GM23338 (cell line): ENCODE results near the gene PTPN7. TPM values are rescaled to one million over a fixed set of nuclear protein-coding genes. Genes with fewer than 3 reads are reported as not detected.
A peak's percentile ranks its signal among the peaks of the same experiment; 100 is the strongest.

Experiments used
- ATAC-seq: fragments of 200-7000 bp; cut with Tn5 transposase; 3 replicates; pipeline ENCODE4 v1.9.1; 2020
- DNase-seq: peaks from one replicate; pipeline ENCODE4 v3.0.0-alpha.2; 2015; ENCODE audit warnings: low spot score
- H2AFZ ChIP-seq: fragments of 200-600 bp; sonication (generic); 2 replicates; pipeline ENCODE4 v1.8.0; 2016; ENCODE audit warnings: antibody characterized with exemption, mild to moderate bottlenecking, moderate library complexity
- H3F3A ChIP-seq: fragments of 200-600 bp; sonication (generic); replicated peaks from 2 replicates; pipeline ENCODE4 v1.8.0; 2017; ENCODE audit warnings: antibody characterized with exemption, mixed run types, low read depth
- H3K27ac ChIP-seq: fragments of 200-600 bp; sonication (generic); 2 replicates; pipeline ENCODE4 v1.6.1; 2016; ENCODE audit warnings: low read depth
- H3K27me3 ChIP-seq: fragments of 200-600 bp; sonication (generic); 2 replicates; pipeline ENCODE4 v1.8.0; 2016; ENCODE audit warnings: mild to moderate bottlenecking, mixed run types, moderate library complexity; ENCODE audit not compliant: insufficient read depth
- H3K36me3 ChIP-seq: fragments of 200-600 bp; sonication (generic); 2 replicates; pipeline ENCODE4 v1.8.0; 2016; ENCODE audit warnings: mild to moderate bottlenecking; ENCODE audit not compliant: insufficient read depth
- H3K4me1 ChIP-seq: fragments of 200-600 bp; sonication (generic); 2 replicates; pipeline ENCODE4 v1.8.0; 2016; ENCODE audit warnings: mild to moderate bottlenecking, moderate library complexity; ENCODE audit not compliant: insufficient read depth
- H3K4me2 ChIP-seq: fragments of 200-600 bp; sonication (generic); 2 replicates; pipeline ENCODE4 v1.7.1; 2017; ENCODE audit warnings: mixed run types
- H3K4me3 ChIP-seq: fragments of 200-600 bp; sonication (generic); 2 replicates; pipeline ENCODE4 v1.6.1; 2016; ENCODE audit warnings: mixed run types
- H3K79me2 ChIP-seq: fragments of 200-600 bp; sonication (generic); replicated peaks from 2 replicates; pipeline ENCODE4 v1.8.0; 2017; ENCODE audit warnings: mild to moderate bottlenecking; ENCODE audit not compliant: insufficient read depth
- H3K9me2 ChIP-seq: fragments of 200-600 bp; sonication (generic); 2 replicates; pipeline ENCODE4 v1.8.0; 2017; ENCODE audit not compliant: insufficient read depth
- H4K20me1 ChIP-seq: fragments of 200-600 bp; sonication (generic); replicated peaks from 2 replicates; pipeline ENCODE4 v1.8.0; 2017; ENCODE audit warnings: mild to moderate bottlenecking; ENCODE audit not compliant: insufficient read depth
- H3K27ac Mint-ChIP-seq: 2 replicates; pipeline ENCODE4 v1.8.0; 2020; ENCODE audit warnings: inconsistent platforms, mild to moderate bottlenecking, moderate library complexity, mixed read lengths
- H3K27me3 Mint-ChIP-seq: 3 replicates; pipeline ENCODE4 v1.8.0; 2022; ENCODE audit warnings: low read depth, mild to moderate bottlenecking, moderate library complexity, mixed read lengths, inconsistent platforms; ENCODE audit not compliant: insufficient read depth, poor library complexity
- H3K36me3 Mint-ChIP-seq: 3 replicates; pipeline ENCODE4 v1.8.0; 2021; ENCODE audit warnings: low read depth, mild to moderate bottlenecking, inconsistent platforms, moderate library complexity, mixed read lengths
- H3K4me1 Mint-ChIP-seq: 3 replicates; pipeline ENCODE4 v1.8.0; 2020; ENCODE audit warnings: mild to moderate bottlenecking, inconsistent platforms, mixed read lengths
- H3K4me3 Mint-ChIP-seq: 3 replicates; pipeline ENCODE4 v1.8.0; 2021; ENCODE audit warnings: moderate library complexity, mild to moderate bottlenecking, inconsistent platforms, mixed read lengths
- H3K9me3 Mint-ChIP-seq: 3 replicates; pipeline ENCODE4 v1.8.0; 2020; ENCODE audit warnings: moderate library complexity, mild to moderate bottlenecking, inconsistent platforms, mixed read lengths
- CREB1 ChIP-seq: fragments of 250-450 bp; sonication (Bioruptor Pico); IDR thresholded peaks from 2 replicates; pipeline ENCODE4 v1.5.0; 2020; ENCODE audit warnings: low read depth, mild to moderate bottlenecking, moderate library complexity
- EZH2phosphoT487 ChIP-seq: fragments of 200-600 bp; sonication (generic); IDR thresholded peaks from one replicate; pipeline ENCODE4 v1.8.1; 2018; ENCODE audit warnings: antibody characterized with exemption; ENCODE audit not compliant: unreplicated experiment
- STAT1 ChIP-seq: IDR thresholded peaks from one replicate; pipeline ENCODE4 v1.6.1; 2016; ENCODE audit warnings: antibody characterized with exemption; ENCODE audit not compliant: unreplicated experiment
- ZNF331 ChIP-seq: fragments of 250-450 bp; sonication (Bioruptor Pico); IDR thresholded peaks from 2 replicates; pipeline ENCODE4 v1.5.0; 2020; ENCODE audit warnings: low read depth, mild to moderate bottlenecking, moderate library complexity
- polyA plus RNA-seq: library from polyadenylated mRNA; unstranded; fragments of >200 nt; fragmentation: Nextera tagmentation; extraction: Ambion mirVana; gene quantifications from 2 replicates; pipeline ENCODE4 v1.2.1, GENCODE V29; 2016
- total RNA-seq: library from RNA; depleted of rRNA; stranded (reverse); fragments of >200 nt; shearing (Covaris generic); gene quantifications from 2 replicates; pipeline ENCODE4 v1.2.3, GENCODE V29; 2014
- TF ChIP-seq, protein P1 (sequence below): fragments of 250-450 bp; sonication (Bioruptor Pico); IDR thresholded peaks from 2 replicates; pipeline ENCODE4 v1.5.0; 2020; ENCODE audit warnings: mild to moderate bottlenecking, moderate library complexity
- TF ChIP-seq, protein P2 (sequence below): IDR thresholded peaks from 2 replicates; pipeline ENCODE4 v1.6.1; 2016; ENCODE audit warnings: antibody characterized with exemption
- TF ChIP-seq, protein P3 (sequence below): IDR thresholded peaks from one replicate; pipeline ENCODE4 v1.6.1; 2018; ENCODE audit warnings: antibody characterized with exemption; ENCODE audit not compliant: unreplicated experiment

The PTPN7 gene
- total and polyA plus RNA-seq, 2 experiments from 2014 or later = not detected

DNA sequence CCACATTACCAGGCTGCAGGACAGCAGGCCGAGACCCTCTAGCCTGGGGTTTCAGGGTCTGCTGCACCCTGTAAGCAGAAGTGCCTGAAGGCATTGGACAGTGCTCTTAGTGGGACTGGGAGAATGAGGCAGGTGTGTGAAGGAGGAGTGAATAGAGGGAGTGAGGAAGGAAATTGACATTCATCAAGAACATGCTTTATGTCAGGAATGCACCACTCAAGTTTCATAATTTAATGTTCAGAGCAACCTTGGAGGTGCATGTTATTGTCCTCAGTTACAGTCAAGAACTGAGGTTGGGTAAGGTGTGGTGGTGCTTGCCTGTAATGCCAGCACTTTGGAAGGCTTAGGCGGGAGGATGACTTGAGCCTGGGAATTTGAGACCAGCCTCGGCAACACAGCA, 49.4 kb downstream of the PTPN7 start:
- Histone ChIP-seq H3F3A (no peaks in the 10 kb centered on the region), H4K20me1 (no peaks in the 10 kb centered on the region), H3K4me3 (no peak overlapping the region), H3K27me3 (no peaks in the 10 kb centered on the region), H3K9me2 (no peaks in the 10 kb centered on the region), H3K27ac (no peak overlapping the region), H3K4me1 (peaks cover 16% of the 10 kb centered on the region; the same call in 1 of the 2 replicates), H2AFZ (no peak overlapping the region), H3K4me2 (no peak overlapping the region), H3K36me3 (no peaks in the 10 kb centered on the region), H3K79me2 (no peaks in the 10 kb centered on the region)
- Mint-ChIP-seq H3K4me1 (peaks cover 35% of the 10 kb centered on the region), H3K36me3 (no peaks in the 10 kb centered on the region), H3K27me3 (peaks cover 3% of the 10 kb centered on the region), H3K4me3 (no peak overlapping the region), H3K27ac (no peak overlapping the region), H3K9me3 (no peaks in the 10 kb centered on the region)
- no peak for TF ChIP-seq ZNF331 (CRISPR knock-in tag)
- DNase-seq (no peak), ATAC-seq (no peak)

DNA sequence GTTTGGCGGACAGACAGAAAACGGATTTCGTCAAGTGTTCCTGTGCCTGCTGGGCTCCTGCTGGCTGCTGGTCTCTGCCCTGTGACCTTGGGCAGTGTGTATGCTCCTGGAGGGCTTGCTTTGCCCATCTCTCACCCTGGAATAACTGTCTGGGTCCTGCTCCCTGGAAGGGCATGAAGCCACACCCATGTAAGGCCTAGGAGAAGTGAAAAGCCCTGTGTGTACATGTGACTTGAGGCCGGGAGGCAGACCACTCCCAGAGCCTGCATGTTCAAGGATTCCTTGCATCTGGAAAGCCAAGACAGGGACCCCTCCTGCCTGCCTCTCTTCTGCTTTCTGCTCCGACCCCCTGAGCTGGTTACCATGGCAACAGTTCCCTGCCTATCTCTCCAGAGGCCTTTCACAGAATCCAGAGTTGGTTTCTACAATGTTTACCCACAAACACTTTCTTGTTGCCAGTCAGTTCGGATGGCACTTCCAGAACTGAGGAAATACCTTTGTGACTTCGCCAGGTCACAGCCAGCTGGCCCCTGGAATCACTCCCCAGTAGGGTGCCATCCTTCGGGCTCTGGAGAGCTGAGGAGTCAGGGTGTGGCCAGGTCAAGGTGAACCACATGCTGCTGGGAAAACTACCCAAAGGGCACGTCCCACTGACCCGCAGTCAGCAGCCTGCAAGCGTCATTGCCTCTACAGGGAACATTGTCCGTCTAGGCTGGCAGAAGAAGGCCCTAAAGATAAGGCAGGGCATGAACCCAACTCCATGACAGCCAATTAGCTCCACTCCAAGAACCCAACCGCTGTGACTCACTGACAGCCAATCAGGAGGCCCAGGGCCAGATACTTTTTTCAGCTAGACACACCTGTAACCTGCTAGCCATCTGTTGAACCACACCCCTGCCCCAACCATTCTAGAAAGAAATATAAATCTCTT, 52.3 kb downstream of the PTPN7 start:
- H3K9me3 Mint-ChIP-seq = no peaks in the 10 kb centered on the region
- Histone ChIP-seq H3K4me2 (no peak overlapping the region), H3K9me2 (no peaks in the 10 kb centered on the region), H3K4me3 (no peak overlapping the region), H3F3A (no peaks in the 10 kb centered on the region), H2AFZ (no peak overlapping the region), H3K79me2 (no peaks in the 10 kb centered on the region), H4K20me1 (no peaks in the 10 kb centered on the region), H3K4me1 (peaks cover 7% of the 10 kb centered on the region; the same call in 1 of the 2 replicates), H3K27ac (no peak overlapping the region), H3K36me3 (no peaks in the 10 kb centered on the region), H3K27me3 (no peaks in the 10 kb centered on the region)
- peak; percentile 48 for DNase-seq
- ATAC-seq = no peak
- no peak overlapping the region for H3K27ac Mint-ChIP-seq
- no peaks in the 10 kb centered on the region for H3K36me3 Mint-ChIP-seq
- peaks cover 6% of the 10 kb centered on the region for H3K27me3 Mint-ChIP-seq
- peaks cover 25% of the 10 kb centered on the region for H3K4me1 Mint-ChIP-seq
- TF ChIP-seq STAT1 (no peak), CREB1 (no peak), ZNF331 (CRISPR knock-in tag) (no peak), EZH2phosphoT487 (no peak)
- TF ChIP-seq, protein P1, sequence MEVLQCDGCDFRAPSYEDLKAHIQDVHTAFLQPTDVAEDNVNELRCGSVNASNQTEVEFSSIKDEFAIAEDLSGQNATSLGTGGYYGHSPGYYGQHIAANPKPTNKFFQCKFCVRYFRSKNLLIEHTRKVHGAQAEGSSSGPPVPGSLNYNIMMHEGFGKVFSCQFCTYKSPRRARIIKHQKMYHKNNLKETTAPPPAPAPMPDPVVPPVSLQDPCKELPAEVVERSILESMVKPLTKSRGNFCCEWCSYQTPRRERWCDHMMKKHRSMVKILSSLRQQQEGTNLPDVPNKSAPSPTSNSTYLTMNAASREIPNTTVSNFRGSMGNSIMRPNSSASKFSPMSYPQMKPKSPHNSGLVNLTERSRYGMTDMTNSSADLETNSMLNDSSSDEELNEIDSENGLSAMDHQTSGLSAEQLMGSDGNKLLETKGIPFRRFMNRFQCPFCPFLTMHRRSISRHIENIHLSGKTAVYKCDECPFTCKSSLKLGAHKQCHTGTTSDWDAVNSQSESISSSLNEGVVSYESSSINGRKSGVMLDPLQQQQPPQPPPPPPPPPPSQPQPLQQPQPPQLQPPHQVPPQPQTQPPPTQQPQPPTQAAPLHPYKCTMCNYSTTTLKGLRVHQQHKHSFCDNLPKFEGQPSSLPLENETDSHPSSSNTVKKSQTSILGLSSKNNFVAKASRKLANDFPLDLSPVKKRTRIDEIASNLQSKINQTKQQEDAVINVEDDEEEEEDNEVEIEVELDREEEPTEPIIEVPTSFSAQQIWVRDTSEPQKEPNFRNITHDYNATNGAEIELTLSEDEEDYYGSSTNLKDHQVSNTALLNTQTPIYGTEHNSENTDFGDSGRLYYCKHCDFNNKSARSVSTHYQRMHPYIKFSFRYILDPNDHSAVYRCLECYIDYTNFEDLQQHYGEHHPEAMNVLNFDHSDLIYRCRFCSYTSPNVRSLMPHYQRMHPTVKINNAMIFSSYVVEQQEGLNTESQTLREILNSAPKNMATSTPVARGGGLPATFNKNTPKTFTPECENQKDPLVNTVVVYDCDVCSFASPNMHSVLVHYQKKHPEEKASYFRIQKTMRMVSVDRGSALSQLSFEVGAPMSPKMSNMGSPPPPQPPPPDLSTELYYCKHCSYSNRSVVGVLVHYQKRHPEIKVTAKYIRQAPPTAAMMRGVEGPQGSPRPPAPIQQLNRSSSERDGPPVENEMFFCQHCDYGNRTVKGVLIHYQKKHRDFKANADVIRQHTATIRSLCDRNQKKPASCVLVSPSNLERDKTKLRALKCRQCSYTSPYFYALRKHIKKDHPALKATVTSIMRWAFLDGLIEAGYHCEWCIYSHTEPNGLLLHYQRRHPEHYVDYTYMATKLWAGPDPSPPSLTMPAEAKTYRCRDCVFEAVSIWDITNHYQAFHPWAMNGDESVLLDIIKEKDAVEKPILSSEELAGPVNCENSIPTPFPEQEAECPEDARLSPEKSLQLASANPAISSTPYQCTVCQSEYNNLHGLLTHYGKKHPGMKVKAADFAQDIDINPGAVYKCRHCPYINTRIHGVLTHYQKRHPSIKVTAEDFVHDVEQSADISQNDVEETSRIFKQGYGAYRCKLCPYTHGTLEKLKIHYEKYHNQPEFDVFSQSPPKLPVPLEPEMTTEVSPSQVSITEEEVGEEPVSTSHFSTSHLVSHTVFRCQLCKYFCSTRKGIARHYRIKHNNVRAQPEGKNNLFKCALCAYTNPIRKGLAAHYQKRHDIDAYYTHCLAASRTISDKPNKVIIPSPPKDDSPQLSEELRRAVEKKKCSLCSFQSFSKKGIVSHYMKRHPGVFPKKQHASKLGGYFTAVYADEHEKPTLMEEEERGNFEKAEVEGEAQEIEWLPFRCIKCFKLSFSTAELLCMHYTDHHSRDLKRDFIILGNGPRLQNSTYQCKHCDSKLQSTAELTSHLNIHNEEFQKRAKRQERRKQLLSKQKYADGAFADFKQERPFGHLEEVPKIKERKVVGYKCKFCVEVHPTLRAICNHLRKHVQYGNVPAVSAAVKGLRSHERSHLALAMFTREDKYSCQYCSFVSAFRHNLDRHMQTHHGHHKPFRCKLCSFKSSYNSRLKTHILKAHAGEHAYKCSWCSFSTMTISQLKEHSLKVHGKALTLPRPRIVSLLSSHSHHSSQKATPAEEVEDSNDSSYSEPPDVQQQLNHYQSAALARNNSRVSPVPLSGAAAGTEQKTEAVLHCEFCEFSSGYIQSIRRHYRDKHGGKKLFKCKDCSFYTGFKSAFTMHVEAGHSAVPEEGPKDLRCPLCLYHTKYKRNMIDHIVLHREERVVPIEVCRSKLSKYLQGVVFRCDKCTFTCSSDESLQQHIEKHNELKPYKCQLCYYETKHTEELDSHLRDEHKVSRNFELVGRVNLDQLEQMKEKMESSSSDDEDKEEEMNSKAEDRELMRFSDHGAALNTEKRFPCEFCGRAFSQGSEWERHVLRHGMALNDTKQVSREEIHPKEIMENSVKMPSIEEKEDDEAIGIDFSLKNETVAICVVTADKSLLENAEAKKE (CRISPR knock-in tag) = no peak
- TF ChIP-seq, protein P2, sequence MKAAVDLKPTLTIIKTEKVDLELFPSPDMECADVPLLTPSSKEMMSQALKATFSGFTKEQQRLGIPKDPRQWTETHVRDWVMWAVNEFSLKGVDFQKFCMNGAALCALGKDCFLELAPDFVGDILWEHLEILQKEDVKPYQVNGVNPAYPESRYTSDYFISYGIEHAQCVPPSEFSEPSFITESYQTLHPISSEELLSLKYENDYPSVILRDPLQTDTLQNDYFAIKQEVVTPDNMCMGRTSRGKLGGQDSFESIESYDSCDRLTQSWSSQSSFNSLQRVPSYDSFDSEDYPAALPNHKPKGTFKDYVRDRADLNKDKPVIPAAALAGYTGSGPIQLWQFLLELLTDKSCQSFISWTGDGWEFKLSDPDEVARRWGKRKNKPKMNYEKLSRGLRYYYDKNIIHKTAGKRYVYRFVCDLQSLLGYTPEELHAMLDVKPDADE = no peak
- TF ChIP-seq, protein P3, sequence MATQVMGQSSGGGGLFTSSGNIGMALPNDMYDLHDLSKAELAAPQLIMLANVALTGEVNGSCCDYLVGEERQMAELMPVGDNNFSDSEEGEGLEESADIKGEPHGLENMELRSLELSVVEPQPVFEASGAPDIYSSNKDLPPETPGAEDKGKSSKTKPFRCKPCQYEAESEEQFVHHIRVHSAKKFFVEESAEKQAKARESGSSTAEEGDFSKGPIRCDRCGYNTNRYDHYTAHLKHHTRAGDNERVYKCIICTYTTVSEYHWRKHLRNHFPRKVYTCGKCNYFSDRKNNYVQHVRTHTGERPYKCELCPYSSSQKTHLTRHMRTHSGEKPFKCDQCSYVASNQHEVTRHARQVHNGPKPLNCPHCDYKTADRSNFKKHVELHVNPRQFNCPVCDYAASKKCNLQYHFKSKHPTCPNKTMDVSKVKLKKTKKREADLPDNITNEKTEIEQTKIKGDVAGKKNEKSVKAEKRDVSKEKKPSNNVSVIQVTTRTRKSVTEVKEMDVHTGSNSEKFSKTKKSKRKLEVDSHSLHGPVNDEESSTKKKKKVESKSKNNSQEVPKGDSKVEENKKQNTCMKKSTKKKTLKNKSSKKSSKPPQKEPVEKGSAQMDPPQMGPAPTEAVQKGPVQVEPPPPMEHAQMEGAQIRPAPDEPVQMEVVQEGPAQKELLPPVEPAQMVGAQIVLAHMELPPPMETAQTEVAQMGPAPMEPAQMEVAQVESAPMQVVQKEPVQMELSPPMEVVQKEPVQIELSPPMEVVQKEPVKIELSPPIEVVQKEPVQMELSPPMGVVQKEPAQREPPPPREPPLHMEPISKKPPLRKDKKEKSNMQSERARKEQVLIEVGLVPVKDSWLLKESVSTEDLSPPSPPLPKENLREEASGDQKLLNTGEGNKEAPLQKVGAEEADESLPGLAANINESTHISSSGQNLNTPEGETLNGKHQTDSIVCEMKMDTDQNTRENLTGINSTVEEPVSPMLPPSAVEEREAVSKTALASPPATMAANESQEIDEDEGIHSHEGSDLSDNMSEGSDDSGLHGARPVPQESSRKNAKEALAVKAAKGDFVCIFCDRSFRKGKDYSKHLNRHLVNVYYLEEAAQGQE = no peak
- no peak overlapping the region for H3K4me3 Mint-ChIP-seq
